Astrocyte (in vitro differentiated cells and primary cell): Measurements from ENCODE around the gene THOC3.
"Not testable (repeated sequence)": the region's sequence is repeated elsewhere in the genome, so short reads cannot be mapped to it uniquely, and the experiment has no call there.

ENCODE experiments used
- EZH2 ChIP-seq: IDR thresholded peaks from 2 replicates; pipeline ENCODE4 v1.6.1; 2012; ENCODE audit warnings: mild to moderate bottlenecking, low read length, inconsistent platforms; ENCODE audit not compliant: insufficient read depth
- TF ChIP-seq, protein P1 (sequence below): IDR thresholded peaks from 2 replicates; pipeline ENCODE4 v1.5.1; 2011; ENCODE audit warnings: low read depth, mild to moderate bottlenecking, inconsistent platforms, low read length, moderate library complexity; ENCODE audit not compliant: insufficient read depth

DNA sequence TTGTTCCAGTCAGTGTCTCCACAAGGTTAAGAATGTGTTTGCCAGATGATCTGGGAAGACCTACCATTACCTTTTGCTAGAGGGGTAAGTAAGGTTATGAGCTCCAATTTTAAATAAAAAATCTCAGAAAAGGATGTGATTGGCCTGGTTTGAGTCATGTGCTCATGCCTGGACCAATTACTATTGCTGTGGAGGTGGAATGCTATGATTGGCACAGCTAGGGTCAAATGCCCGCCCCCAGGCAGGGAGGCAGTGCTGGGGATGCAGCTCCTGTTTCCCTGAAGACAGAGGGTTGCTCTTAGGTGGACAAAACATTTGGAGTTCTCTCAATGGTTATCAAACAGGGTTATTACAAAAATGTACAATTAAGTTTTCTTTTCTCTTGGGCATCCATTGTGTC lies 29.6 kb downstream of the THOC3 start:
- TF ChIP-seq, protein P1, sequence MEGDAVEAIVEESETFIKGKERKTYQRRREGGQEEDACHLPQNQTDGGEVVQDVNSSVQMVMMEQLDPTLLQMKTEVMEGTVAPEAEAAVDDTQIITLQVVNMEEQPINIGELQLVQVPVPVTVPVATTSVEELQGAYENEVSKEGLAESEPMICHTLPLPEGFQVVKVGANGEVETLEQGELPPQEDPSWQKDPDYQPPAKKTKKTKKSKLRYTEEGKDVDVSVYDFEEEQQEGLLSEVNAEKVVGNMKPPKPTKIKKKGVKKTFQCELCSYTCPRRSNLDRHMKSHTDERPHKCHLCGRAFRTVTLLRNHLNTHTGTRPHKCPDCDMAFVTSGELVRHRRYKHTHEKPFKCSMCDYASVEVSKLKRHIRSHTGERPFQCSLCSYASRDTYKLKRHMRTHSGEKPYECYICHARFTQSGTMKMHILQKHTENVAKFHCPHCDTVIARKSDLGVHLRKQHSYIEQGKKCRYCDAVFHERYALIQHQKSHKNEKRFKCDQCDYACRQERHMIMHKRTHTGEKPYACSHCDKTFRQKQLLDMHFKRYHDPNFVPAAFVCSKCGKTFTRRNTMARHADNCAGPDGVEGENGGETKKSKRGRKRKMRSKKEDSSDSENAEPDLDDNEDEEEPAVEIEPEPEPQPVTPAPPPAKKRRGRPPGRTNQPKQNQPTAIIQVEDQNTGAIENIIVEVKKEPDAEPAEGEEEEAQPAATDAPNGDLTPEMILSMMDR: not testable (repeated sequence)
- TF ChIP-seq EZH2: not testable (repeated sequence)
